HS-27A (cell line): ENCODE results near the gene NUP160.
"Not testable (repeated sequence)": the region's sequence is repeated elsewhere in the genome, so short reads cannot be mapped to it uniquely, and the experiment has no call there.

ENCODE experiments used
- DNase-seq: peaks from one replicate; pipeline ENCODE4 v3.0.0-alpha.2; 2012; ENCODE audit warnings: low read depth, missing footprints

NUP160 gene

GRCh38 chr11:47861728-47862127 lies 13.6 kb upstream of the NUP160 start:
- DNase-seq, result no peak

- DNase-seq, result no peak
These were observed 12.4 kb upstream of the NUP160 start for GRCh38 chr11:47860536-47860935.

GRCh38 chr11:47857892-47858543 lies 9.9 kb upstream of the NUP160 start:
- DNase-seq, result peak; percentile 88

- DNase-seq, result no peak
These were observed 9.3 kb upstream of the NUP160 start for GRCh38 chr11:47857485-47857884.

GRCh38 chr11:47856186-47856585 lies 8.0 kb upstream of the NUP160 start:
- no peak for DNase-seq

- no peak for DNase-seq
These were observed 6.5 kb upstream of the NUP160 start for GRCh38 chr11:47854667-47855066.

- DNase-seq, result no peak
These were observed 3.9 kb upstream of the NUP160 start for GRCh38 chr11:47852053-47852452.

GRCh38 chr11:47850337-47850736 lies 2.2 kb upstream of the NUP160 start:
- no peak for DNase-seq

GRCh38 chr11:47848700-47849155 lies 578 bp upstream of the NUP160 start:
- no peak for DNase-seq

- DNase-seq, result no peak
These were observed 636 bp downstream of the NUP160 start for GRCh38 chr11:47847537-47847891.

GRCh38 chr11:47846998-47847397 lies 1.2 kb downstream of the NUP160 start:
- DNase-seq, result no peak

GRCh38 chr11:47843361-47844055 lies 4.6 kb downstream of the NUP160 start:
- DNase-seq, result no peak

GRCh38 chr11:47842749-47843148 lies 5.4 kb downstream of the NUP160 start:
- DNase-seq, result no peak

GRCh38 chr11:47837929-47838328 lies 10.2 kb downstream of the NUP160 start:
- no peak for DNase-seq

GRCh38 chr11:47837292-47837691 lies 10.9 kb downstream of the NUP160 start:
- no peak for DNase-seq

GRCh38 chr11:47830013-47830412 lies 18.1 kb downstream of the NUP160 start:
- DNase-seq, result not testable (repeated sequence)

- DNase-seq, result no peak
These were observed 19.9 kb downstream of the NUP160 start for GRCh38 chr11:47828284-47828683.

- DNase-seq, result not testable (repeated sequence)
These were observed 25.5 kb downstream of the NUP160 start for GRCh38 chr11:47822664-47823063.

GRCh38 chr11:47819743-47820142 lies 28.4 kb downstream of the NUP160 start:
- DNase-seq, result no peak

GRCh38 chr11:47800759-47801158 lies 47.4 kb downstream of the NUP160 start:
- no peak for DNase-seq

GRCh38 chr11:47797633-47798032 lies 50.5 kb downstream of the NUP160 start:
- DNase-seq, result no peak

- DNase-seq, result no peak
These were observed 56.2 kb downstream of the NUP160 start for GRCh38 chr11:47791774-47792430.

GRCh38 chr11:47790017-47790416 lies 58.1 kb downstream of the NUP160 start:
- DNase-seq, result not testable (repeated sequence)
